SK-N-SH (cell line): ENCODE results near the gene MAGEC3. TPM values are rescaled to one million over a fixed set of nuclear protein-coding genes. Genes with fewer than 3 reads are reported as not detected.

ENCODE experiments used
- CTCF ChIA-PET: fragments of 300-600, 350-600 bp; formaldehyde crosslinking; extraction: SDS; loops from one replicate; lab custom pipeline; 2021; lab: Yijun Ruan, JAX
- POLR2A ChIA-PET: fragments of 350-600 bp; sonication (Branson Sonifier 250); formaldehyde crosslinking; extraction: SDS; loops from one replicate; lab custom pipeline; 2020; ENCODE audit warnings: antibody characterized with exemption, inconsistent platforms; lab: Yijun Ruan, JAX
- DNase-seq: peaks from one replicate; pipeline ENCODE4 v3.0.0; 2012
- H2AFZ ChIP-seq: fragments of 200-600 bp; sonication (generic); 2 replicates; pipeline ENCODE4 v1.8.1; 2016; ENCODE audit warnings: antibody characterized with exemption, mild to moderate bottlenecking, low read depth
- H3F3A ChIP-seq: fragments of 200-600 bp; sonication (generic); replicated peaks from 2 replicates; pipeline ENCODE3; 2016; ENCODE audit warnings: antibody characterized with exemption, mild to moderate bottlenecking; ENCODE audit not compliant: insufficient read depth
- H3K27ac ChIP-seq, 2 experiments: fragments of 200-500 bp in 1 of 2; fragments of 200-600 bp in 1 of 2; sonication (Bioruptor generic) in 1 of 2; sonication (generic), shearing (Covaris generic) in 1 of 2; 2 replicates each; pipeline versions ENCODE4 v1.5.1 to v1.6.1; 2014 to 2016; ENCODE audit warnings: low read depth in 2 of 2, inconsistent platforms in 1 of 2, low read length in 1 of 2, mild to moderate bottlenecking in 1 of 2, mixed read lengths in 1 of 2
- H3K27me3 ChIP-seq: fragments of 200-600 bp; sonication (generic), shearing (Covaris generic); 2 replicates; pipeline ENCODE4 v1.6.1; 2016; ENCODE audit warnings: mixed run types; ENCODE audit not compliant: insufficient read depth
- H3K36me3 ChIP-seq, 2 experiments: fragments of 200-500 bp in 1 of 2; fragments of 200-600 bp in 1 of 2; sonication (Bioruptor generic) in 1 of 2; sonication (generic) in 1 of 2; replicated peaks in 1 of 2; 2 replicates each; pipeline versions ENCODE3 to v1.5.1; 2014 to 2016; ENCODE audit warnings: low read length in 1 of 2, mild to moderate bottlenecking in 1 of 2; ENCODE audit not compliant: insufficient read depth in 2 of 2, control insufficient read depth in 1 of 2
- H3K4me1 ChIP-seq, 2 experiments: fragments of 200-500 bp in 1 of 2; fragments of 200-600 bp in 1 of 2; sonication (Bioruptor generic) in 1 of 2; sonication (generic), shearing (Covaris generic) in 1 of 2; 2 replicates each; pipeline versions ENCODE4 v1.5.1 to v1.6.1; 2014 to 2016; ENCODE audit warnings: low read depth in 1 of 2, low read length in 1 of 2, mixed run types in 1 of 2; ENCODE audit not compliant: insufficient read depth in 2 of 2, control insufficient read depth in 1 of 2
- H3K4me2 ChIP-seq: fragments of 200-600 bp; sonication (generic), shearing (Covaris generic); 2 replicates; pipeline ENCODE4 v1.6.1; 2017; ENCODE audit warnings: mixed run types
- H3K4me3 ChIP-seq, 2 experiments: fragments of 200-500 bp in 1 of 2; fragments of 200-600 bp in 1 of 2; sonication (Bioruptor generic) in 1 of 2; sonication (generic), shearing (Covaris generic) in 1 of 2; 2 replicates each; pipeline versions ENCODE4 v1.5.1 to v1.8.1; 2014 to 2016; ENCODE audit warnings: low read depth in 2 of 2, inconsistent platforms in 1 of 2, low read length in 1 of 2, mild to moderate bottlenecking in 1 of 2, mixed read lengths in 1 of 2, moderate library complexity in 1 of 2
- H3K79me2 ChIP-seq: fragments of 200-600 bp; sonication (generic); 2 replicates; pipeline ENCODE4 v1.8.1; 2017; ENCODE audit warnings: mild to moderate bottlenecking; ENCODE audit not compliant: insufficient read depth
- H3K9ac ChIP-seq: fragments of 200-600 bp; sonication (generic); 2 replicates; pipeline ENCODE4 v1.6.1; 2017; ENCODE audit warnings: mixed run types
- H3K9me2 ChIP-seq: fragments of 200-600 bp; sonication (generic); 2 replicates; pipeline ENCODE4 v1.6.1; 2017; ENCODE audit warnings: mixed run types
- H3K9me3 ChIP-seq: fragments of 200-600 bp; sonication (generic); 2 replicates; pipeline ENCODE4 v1.6.1; 2017; ENCODE audit warnings: mixed run types, mild to moderate bottlenecking, moderate library complexity
- H4K20me1 ChIP-seq: fragments of 200-600 bp; sonication (generic); 2 replicates; pipeline ENCODE4 v1.6.1; 2017; ENCODE audit warnings: mild to moderate bottlenecking, mixed run types; ENCODE audit not compliant: insufficient read depth
- EP300 ChIP-seq, 2 experiments: IDR thresholded peaks; 2 replicates each; pipeline versions ENCODE4 v1.4.0 to v1.6.1; 2012; ENCODE audit warnings: borderline replicate concordance in 1 of 2, low read depth in 1 of 2, low read length in 1 of 2
- FOSL2 ChIP-seq: IDR thresholded peaks from 2 replicates; pipeline ENCODE4 v1.4.0; 2012; ENCODE audit warnings: low read depth, mild to moderate bottlenecking, moderate library complexity, borderline replicate concordance
- FOXM1 ChIP-seq: IDR thresholded peaks from 2 replicates; pipeline ENCODE4 v1.4.0; 2012; ENCODE audit warnings: low read depth, mild to moderate bottlenecking
- JUND ChIP-seq: IDR thresholded peaks from 2 replicates; pipeline ENCODE4 v1.4.0; 2012
- MEF2A ChIP-seq: IDR thresholded peaks from 2 replicates; pipeline ENCODE4 v1.4.0; 2012; ENCODE audit warnings: low read depth, borderline replicate concordance
- MXI1 ChIP-seq: IDR thresholded peaks from 2 replicates; pipeline ENCODE4 v1.6.1; 2012; ENCODE audit warnings: mild to moderate bottlenecking, low read depth, low read length, improper control_type of control experiment
- NRF1 ChIP-seq: IDR thresholded peaks from 2 replicates; pipeline ENCODE4 v1.6.1; 2012; ENCODE audit warnings: low read depth, mild to moderate bottlenecking, low read length
- RAD21 ChIP-seq: IDR thresholded peaks from 2 replicates; pipeline ENCODE4 v1.6.1; 2012; ENCODE audit warnings: mild to moderate bottlenecking, low read length
- TAF1 ChIP-seq: IDR thresholded peaks from 2 replicates; pipeline ENCODE4 v1.6.1; 2012; ENCODE audit warnings: low read depth, mild to moderate bottlenecking, low read length, moderate library complexity, borderline replicate concordance
- TEAD4 ChIP-seq: IDR thresholded peaks from 2 replicates; pipeline ENCODE4 v1.4.0; 2012; ENCODE audit warnings: mild to moderate bottlenecking, borderline replicate concordance; ENCODE audit not compliant: insufficient read depth
- ZBTB33 ChIP-seq: IDR thresholded peaks from 2 replicates; pipeline ENCODE4 v1.4.0; 2012; ENCODE audit warnings: low read depth, borderline replicate concordance
- WGBS: methylation state at CpG from one replicate; pipeline ENCODE4 v1.1.6; 2017; ENCODE audit warnings: low lambda C conversion rate; 5-methylcytosine and 5-hydroxymethylcytosine counted together
- polyA plus RNA-seq, 3 experiments: library from polyadenylated mRNA; depleted of rRNA; stranded (reverse); fragments of >200 nt; gene quantifications; 2 replicates each; pipeline ENCODE4 v1.2.3, GENCODE V29; 2012
- TF ChIP-seq, protein P1 (sequence below): IDR thresholded peaks from 2 replicates; pipeline ENCODE4; 2012
- TF ChIP-seq, protein P2 (sequence below): fragments of 150-350 bp; IDR thresholded peaks from 2 replicates; pipeline ENCODE4 v1.6.1; 2017; ENCODE audit warnings: antibody characterized with exemption, low read length, low read depth, borderline replicate concordance
- TF ChIP-seq, protein P3 (sequence below): IDR thresholded peaks from 2 replicates; pipeline ENCODE4 v1.4.0; 2012; ENCODE audit warnings: low read depth

Gene MAGEC3
- polyA plus RNA-seq, 1 of the 3 experiments (the other 2 are of a cell fraction) = 0.26 TPM

DNA sequence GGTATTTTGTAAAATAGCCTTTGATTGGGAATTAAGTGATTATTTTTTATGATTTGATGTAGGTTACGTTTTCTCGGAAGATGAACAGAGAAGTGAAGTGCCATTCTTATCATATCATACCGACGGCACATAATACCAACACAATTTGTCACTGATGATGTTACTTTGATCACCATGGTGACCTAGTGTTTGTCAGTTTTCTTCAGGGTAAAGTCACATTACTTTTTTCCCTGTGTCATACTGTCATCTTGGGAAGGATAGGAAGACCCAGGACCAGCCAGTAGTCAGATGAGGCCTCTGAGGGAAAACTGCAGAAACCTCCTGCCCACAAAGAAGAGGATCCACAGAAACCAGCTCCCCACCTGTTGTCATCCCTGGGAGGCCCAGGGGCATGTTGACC, 64.2 kb downstream of the MAGEC3 start:
- no peak overlapping the region for H3K27ac ChIP-seq
- H3K4me1 ChIP-seq = no peaks in the 10 kb centered on the region
- WGBS = 33% methylated on average over 4 of the region's 4 CpGs
- H2AFZ ChIP-seq = no peak overlapping the region
- H3K4me2 ChIP-seq = no peak overlapping the region
- 0 out of 2 replicates have a peak, but pooled peaks cover 5% of the 10 kb centered on the region for H3K27me3 ChIP-seq
- H3K79me2 ChIP-seq = no peaks in the 10 kb centered on the region
- H3K9me2 ChIP-seq = no peaks in the 10 kb centered on the region
- H4K20me1 ChIP-seq = no peaks in the 10 kb centered on the region
- POLR2A ChIA-PET = no interaction called here
- no peak for DNase-seq
- CTCF ChIA-PET = no interaction called here
- H3F3A ChIP-seq = no peaks in the 10 kb centered on the region
- H3K36me3 ChIP-seq = peaks cover 3 to 5% of the 10 kb centered on the region in 2 experiments
- H3K9me3 ChIP-seq = no peaks in the 10 kb centered on the region
- H3K4me3 ChIP-seq = no peak overlapping the region
- TF ChIP-seq TAF1 = no peak
- no peak for TF ChIP-seq RAD21
- TF ChIP-seq, protein P1, sequence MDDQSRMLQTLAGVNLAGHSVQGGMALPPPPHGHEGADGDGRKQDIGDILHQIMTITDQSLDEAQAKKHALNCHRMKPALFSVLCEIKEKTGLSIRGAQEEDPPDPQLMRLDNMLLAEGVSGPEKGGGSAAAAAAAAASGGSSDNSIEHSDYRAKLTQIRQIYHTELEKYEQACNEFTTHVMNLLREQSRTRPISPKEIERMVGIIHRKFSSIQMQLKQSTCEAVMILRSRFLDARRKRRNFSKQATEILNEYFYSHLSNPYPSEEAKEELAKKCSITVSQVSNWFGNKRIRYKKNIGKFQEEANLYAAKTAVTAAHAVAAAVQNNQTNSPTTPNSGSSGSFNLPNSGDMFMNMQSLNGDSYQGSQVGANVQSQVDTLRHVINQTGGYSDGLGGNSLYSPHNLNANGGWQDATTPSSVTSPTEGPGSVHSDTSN = no peak
- TF ChIP-seq NRF1 = no peak
- TF ChIP-seq MXI1 = no peak
- TF ChIP-seq, protein P2, sequence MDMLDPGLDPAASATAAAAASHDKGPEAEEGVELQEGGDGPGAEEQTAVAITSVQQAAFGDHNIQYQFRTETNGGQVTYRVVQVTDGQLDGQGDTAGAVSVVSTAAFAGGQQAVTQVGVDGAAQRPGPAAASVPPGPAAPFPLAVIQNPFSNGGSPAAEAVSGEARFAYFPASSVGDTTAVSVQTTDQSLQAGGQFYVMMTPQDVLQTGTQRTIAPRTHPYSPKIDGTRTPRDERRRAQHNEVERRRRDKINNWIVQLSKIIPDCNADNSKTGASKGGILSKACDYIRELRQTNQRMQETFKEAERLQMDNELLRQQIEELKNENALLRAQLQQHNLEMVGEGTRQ = no peak
- no peak for TF ChIP-seq FOXM1
- TF ChIP-seq FOSL2 = no peak
- TF ChIP-seq, protein P3, sequence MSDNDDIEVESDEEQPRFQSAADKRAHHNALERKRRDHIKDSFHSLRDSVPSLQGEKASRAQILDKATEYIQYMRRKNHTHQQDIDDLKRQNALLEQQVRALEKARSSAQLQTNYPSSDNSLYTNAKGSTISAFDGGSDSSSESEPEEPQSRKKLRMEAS = no peak
- TF ChIP-seq JUND = no peak
- no peak for TF ChIP-seq MEF2A
- no peak for TF ChIP-seq ZBTB33
- no peak for TF ChIP-seq TEAD4
- no peak for TF ChIP-seq EP300 (IDR thresholded peaks at IDR 0.05; ENCODE audit: borderline replicate concordance in 1 of 2, low read depth in 1 of 2, low read length in 1 of 2)
- H3K9ac ChIP-seq = no peak overlapping the region
